ENCODE measurements around the gene ANKLE2.

GRCh38 chr12:132690112-132690511, 71.5 kb downstream of the ANKLE2 start:
- TF ChIP-seq CTCF (IDR thresholded peaks at IDR 0.05; ENCODE audit: low read depth, low read length, missing input control), result no peak
- no peak for TF ChIP-seq GABPA (IDR thresholded peaks at IDR 0.05 in 1 of 2, conservative IDR thresholded peaks at IDR 0.05 in 1 of 2)
- TF ChIP-seq ATF3 (IDR thresholded peaks at IDR 0.05), result no peak
- no peak for TF ChIP-seq MAX (IDR thresholded peaks at IDR 0.05)
